Fibroblast of lung (primary cell): ENCODE results near the gene LYZL6.

Experiments used
- EZH2 ChIP-seq: IDR thresholded peaks from 2 replicates; pipeline ENCODE4 v1.5.1; 2012; ENCODE audit warnings: low read length, control low read depth, mild to moderate bottlenecking; ENCODE audit errors: missing control alignments
- TF ChIP-seq, protein P1 (sequence below), 2 donors: IDR thresholded peaks in 1 of 2; conservative IDR thresholded peaks in 1 of 2; 1 replicate in 1 of 2; 2 replicates in 1 of 2; pipeline ENCODE4 v1.5.1; 2011 to 2012; ENCODE audit warnings: low read length in 2 of 2, control low read depth in 1 of 2, inconsistent platforms in 1 of 2, low read depth in 1 of 2, mild to moderate bottlenecking in 1 of 2

DNA sequence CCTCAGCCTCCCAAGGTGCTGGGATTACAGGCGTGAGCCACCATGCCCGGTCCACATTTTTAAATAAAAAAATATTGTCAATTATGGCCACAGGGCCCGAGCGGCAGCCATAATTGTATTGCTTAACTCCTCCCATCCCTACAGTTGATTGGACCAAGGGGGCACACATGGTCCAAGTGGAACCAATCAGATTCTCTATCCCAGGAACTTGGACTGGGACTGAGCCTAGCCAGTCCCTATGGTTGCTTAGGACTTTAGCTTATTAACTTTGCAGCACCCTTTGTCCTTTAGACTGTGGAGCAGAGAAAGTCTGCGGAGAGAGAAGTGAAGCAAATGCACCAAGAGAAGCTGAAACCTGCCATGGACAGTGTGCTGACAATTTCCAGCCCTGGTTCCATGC, 7.5 kb downstream of the LYZL6 start:
- TF ChIP-seq EZH2, result no peak
- TF ChIP-seq, protein P1, sequence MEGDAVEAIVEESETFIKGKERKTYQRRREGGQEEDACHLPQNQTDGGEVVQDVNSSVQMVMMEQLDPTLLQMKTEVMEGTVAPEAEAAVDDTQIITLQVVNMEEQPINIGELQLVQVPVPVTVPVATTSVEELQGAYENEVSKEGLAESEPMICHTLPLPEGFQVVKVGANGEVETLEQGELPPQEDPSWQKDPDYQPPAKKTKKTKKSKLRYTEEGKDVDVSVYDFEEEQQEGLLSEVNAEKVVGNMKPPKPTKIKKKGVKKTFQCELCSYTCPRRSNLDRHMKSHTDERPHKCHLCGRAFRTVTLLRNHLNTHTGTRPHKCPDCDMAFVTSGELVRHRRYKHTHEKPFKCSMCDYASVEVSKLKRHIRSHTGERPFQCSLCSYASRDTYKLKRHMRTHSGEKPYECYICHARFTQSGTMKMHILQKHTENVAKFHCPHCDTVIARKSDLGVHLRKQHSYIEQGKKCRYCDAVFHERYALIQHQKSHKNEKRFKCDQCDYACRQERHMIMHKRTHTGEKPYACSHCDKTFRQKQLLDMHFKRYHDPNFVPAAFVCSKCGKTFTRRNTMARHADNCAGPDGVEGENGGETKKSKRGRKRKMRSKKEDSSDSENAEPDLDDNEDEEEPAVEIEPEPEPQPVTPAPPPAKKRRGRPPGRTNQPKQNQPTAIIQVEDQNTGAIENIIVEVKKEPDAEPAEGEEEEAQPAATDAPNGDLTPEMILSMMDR (conservative IDR thresholded peaks at IDR 0.05 in 1 of 2, IDR thresholded peaks at IDR 0.05 in 1 of 2; ENCODE audit: low read depth in 1 of 2, low read length in 2 of 2), result no peak
